ENCODE data around the gene NOS3.
"Not testable (repeated sequence)": the region's sequence is repeated elsewhere in the genome, so short reads cannot be mapped to it uniquely, and the experiment has no call there.

NOS3 gene

GRCh38 chr7:151019130-151019447 is 28.3 kb downstream of the NOS3 start:
- no peak for DNase-seq

- no peak for DNase-seq
Measured at GRCh38 chr7:151020231-151020630, 29.4 kb downstream of the NOS3 start.

- DNase-seq, result no peak
Measured at GRCh38 chr7:151023232-151023631, 32.4 kb downstream of the NOS3 start.

GRCh38 chr7:151024435-151025056 is 33.7 kb downstream of the NOS3 start, which contains the start of gene ATG9B:
Gene ATG9B (minus strand): TSS chr7:151024494. CDS start chr7:151024423, 71 bp downstream.
- DNase-seq, result no peak

- no peak for DNase-seq
Measured at GRCh38 chr7:151025924-151026671, 35.3 kb downstream of the NOS3 start.

- not testable (repeated sequence) for DNase-seq
Measured at GRCh38 chr7:151026771-151027727, 36.2 kb downstream of the NOS3 start.

GRCh38 chr7:151027728-151028130 is 36.9 kb downstream of the NOS3 start:
- DNase-seq, result not testable (repeated sequence)

GRCh38 chr7:151028131-151028947 is 37.5 kb downstream of the NOS3 start, which contains the start of gene ABCB8:
Gene ABCB8 (plus strand): TSS chr7:151028450. CDS start chr7:151028516, 66 bp downstream.
- DNase-seq, result peak; percentile 99

- no peak for DNase-seq
Measured at GRCh38 chr7:151028948-151029501, 38.2 kb downstream of the NOS3 start.

- DNase-seq, result no peak
Measured at GRCh38 chr7:151031011-151031410, 40.2 kb downstream of the NOS3 start.

- no peak for DNase-seq
Measured at GRCh38 chr7:151032936-151033863, 42.4 kb downstream of the NOS3 start.

- DNase-seq, result no peak
Measured at GRCh38 chr7:151033864-151034249, 43.0 kb downstream of the NOS3 start.

GRCh38 chr7:151034312-151035025 is 43.7 kb downstream of the NOS3 start:
- DNase-seq, result no peak

GRCh38 chr7:151035026-151035717 is 44.4 kb downstream of the NOS3 start:
- DNase-seq, result no peak

GRCh38 chr7:151035902-151036301 is 45.1 kb downstream of the NOS3 start:
- DNase-seq, result no peak

GRCh38 chr7:151038951-151039849 is 48.4 kb downstream of the NOS3 start:
- no peak for DNase-seq

- no peak for DNase-seq
Measured at GRCh38 chr7:151039850-151040548, 49.2 kb downstream of the NOS3 start.
